ENCODE measurements around the gene SCP2.

GRCh38 chr1:53075206-53075605 lies 148.1 kb downstream of the SCP2 start:
- TF ChIP-seq CTCF (IDR thresholded peaks at IDR 0.05) (no peak), POLR2A (IDR thresholded peaks at IDR 0.05) (no peak)
